ENCODE data around the gene INHBA. TPM values are rescaled to one million over a fixed set of nuclear protein-coding genes. Genes with fewer than 3 reads are reported as not detected.

The INHBA gene
- total RNA-seq, 4 donors from 2014 or later: 0.85 to 5.3 (median 1.4) TPM; not detected in 1

GRCh38 chr7:41682422-41682821 is 20.5 kb downstream of the INHBA start:
- Histone ChIP-seq H3K9me3 (no peaks in the 10 kb centered on the region), H3K27me3 (no peaks in the 10 kb centered on the region), H3K36me3 (no peaks in the 10 kb centered on the region), H3K4me3 (no peak overlapping the region), H3K4me1 (no peaks in the 10 kb centered on the region), H3K27ac (no peak overlapping the region)
- TF ChIP-seq CTCF (IDR thresholded peaks at IDR 0.05) (no peak), POLR2A (IDR thresholded peaks at IDR 0.05) (no peak)
- no peak for DNase-seq
- intact Hi-C loops (cut with DNase I): no loop called here

- no peak overlapping the region for H3K27ac ChIP-seq
- no peaks in the 10 kb centered on the region for H3K4me1 ChIP-seq
- 71 to 75% methylated on average over 2 of the region's 2 CpGs for WGBS, 2 donors
- no peak for DNase-seq
- H3K36me3 ChIP-seq: no peaks in the 10 kb centered on the region
- no peaks in the 10 kb centered on the region for H3K27me3 ChIP-seq
- intact Hi-C loops (cut with DNase I): no loop called here
- no peaks in the 10 kb centered on the region for H3K9me3 ChIP-seq
- TF ChIP-seq CTCF (IDR thresholded peaks at IDR 0.05) (no peak), POLR2A (IDR thresholded peaks at IDR 0.05) (no peak)
- no peak overlapping the region for H3K4me3 ChIP-seq
Observed at GRCh38 chr7:41679566-41679965, 23.3 kb downstream of the INHBA start.

GRCh38 chr7:41674505-41675023 is 28.3 kb downstream of the INHBA start:
- intact Hi-C loops (cut with DNase I): no loop called here
- WGBS, 2 donors: 39 to 60% methylated on average over 4 of the region's 4 CpGs
- Histone ChIP-seq H3K27ac (no peak overlapping the region), H3K4me3 (no peak overlapping the region), H3K27me3 (no peaks in the 10 kb centered on the region), H3K9me3 (no peaks in the 10 kb centered on the region), H3K36me3 (no peaks in the 10 kb centered on the region), H3K4me1 (no peaks in the 10 kb centered on the region)
- no peak for TF ChIP-seq POLR2A (IDR thresholded peaks at IDR 0.05)
- no peak for TF ChIP-seq CTCF (IDR thresholded peaks at IDR 0.05)
- DNase-seq: no peak

GRCh38 chr7:41661596-41661995 is 41.3 kb downstream of the INHBA start:
- no peak overlapping the region for H3K27ac ChIP-seq
- H3K4me3 ChIP-seq: no peak overlapping the region
- no peak for DNase-seq
- H3K9me3 ChIP-seq: no peaks in the 10 kb centered on the region
- peaks cover 0 to 8% (median 0%) of the 10 kb centered on the region in 4 donors for H3K27me3 ChIP-seq
- intact Hi-C loops (cut with DNase I): no loop called here
- TF ChIP-seq CTCF (IDR thresholded peaks at IDR 0.05) (no peak), POLR2A (IDR thresholded peaks at IDR 0.05) (no peak)
- no peaks in the 10 kb centered on the region for H3K36me3 ChIP-seq
- H3K4me1 ChIP-seq: no peaks in the 10 kb centered on the region

GRCh38 chr7:41659539-41659938 is 43.4 kb downstream of the INHBA start:
- intact Hi-C loops (cut with DNase I): no loop called here
- no peaks in the 10 kb centered on the region for H3K36me3 ChIP-seq
- no peak overlapping the region for H3K4me3 ChIP-seq
- H3K27ac ChIP-seq: no peak overlapping the region
- 92% methylated on average over 3 of the region's 3 CpGs for WGBS, 2 donors
- no peaks in the 10 kb centered on the region for H3K4me1 ChIP-seq
- DNase-seq: no peak
- peaks cover 0 to 9% (median 0%) of the 10 kb centered on the region in 4 donors for H3K27me3 ChIP-seq
- TF ChIP-seq CTCF (IDR thresholded peaks at IDR 0.05): no peak
- no peak for TF ChIP-seq POLR2A (IDR thresholded peaks at IDR 0.05)
- H3K9me3 ChIP-seq: no peaks in the 10 kb centered on the region
